ENCODE measurements around the gene PDE1C. TPM values are rescaled to one million over a fixed set of nuclear protein-coding genes. Genes with fewer than 3 reads are reported as not detected.
"Not testable (repeated sequence)": the region's sequence is repeated elsewhere in the genome, so short reads cannot be mapped to it uniquely, and the experiment has no call there.

PDE1C gene
- total RNA-seq, 3 donors from 2014 or later (not counting 1 experiment from before 2014, with no cell fraction given) = not detected

- H3K9me3 ChIP-seq (ENCODE audit: control insufficient read depth, insufficient read depth, low read length) = no peaks in the 10 kb centered on the region
- H3K4me3 Mint-ChIP-seq = no peak overlapping the region
- H3K36me3 Mint-ChIP-seq = peaks cover 3% of the 10 kb centered on the region
- H3K9me3 Mint-ChIP-seq = peaks cover 3 to 4% of the 10 kb centered on the region in 2 donors
- H3K4me1 ChIP-seq (ENCODE audit: control insufficient read depth, insufficient read depth, low read length) = no peaks in the 10 kb centered on the region
- no peaks in the 10 kb centered on the region for H3K36me3 ChIP-seq (ENCODE audit: control insufficient read depth, insufficient read depth, low read length)
- no peak for ATAC-seq
- no peaks in the 10 kb centered on the region for H3K4me1 Mint-ChIP-seq
- H3K27ac Mint-ChIP-seq = no peak overlapping the region
- TF ChIP-seq CTCF (IDR thresholded peaks at IDR 0.05) = no peak
- intact Hi-C loops (cut with micrococcal nuclease) = no loop called here
- DNase-seq = no peak
- 79% methylated on average over 3 of the region's 5 CpGs for WGBS (ENCODE audit: insufficient coverage)
- H3K4me3 ChIP-seq (ENCODE audit: low read length) = no peak overlapping the region
- H3K27ac ChIP-seq (ENCODE audit: low read length) = no peak overlapping the region
- H3K27me3 Mint-ChIP-seq (ENCODE audit: low read depth in 2 of 2) = no peaks in the 10 kb centered on the region
- H3K27me3 ChIP-seq (ENCODE audit: control insufficient read depth, insufficient read depth, low read length) = no peaks in the 10 kb centered on the region
Measured at GRCh38 chr7:31850066-31850465, 220.1 kb downstream of the PDE1C start.

- 94% methylated on average over 2 of the region's 4 CpGs for WGBS (ENCODE audit: insufficient coverage)
Measured at GRCh38 chr7:31835471-31835870, 234.7 kb downstream of the PDE1C start.

GRCh38 chr7:31833625-31834024 is 236.6 kb downstream of the PDE1C start:
- ATAC-seq; intact Hi-C loops (cut with micrococcal nuclease); H3K27ac Mint-ChIP-seq; H3K36me3 Mint-ChIP-seq; DNase-seq; H3K4me3 ChIP-seq (ENCODE audit: low read length); H3K9me3 ChIP-seq (ENCODE audit: control insufficient read depth, insufficient read depth, low read length); H3K4me1 Mint-ChIP-seq; H3K4me1 ChIP-seq (ENCODE audit: control insufficient read depth, insufficient read depth, low read length); H3K4me3 Mint-ChIP-seq; H3K27ac ChIP-seq (ENCODE audit: low read length); H3K27me3 Mint-ChIP-seq (ENCODE audit: low read depth in 2 of 2); H3K27me3 ChIP-seq (ENCODE audit: control insufficient read depth, insufficient read depth, low read length); H3K36me3 ChIP-seq (ENCODE audit: control insufficient read depth, insufficient read depth, low read length): not testable (repeated sequence)
- peaks cover 8 to 11% of the 10 kb centered on the region in 2 donors for H3K9me3 Mint-ChIP-seq
- 68% methylated on average over 3 of the region's 3 CpGs for whole genome bisulfite sequencing (ENCODE audit: insufficient coverage)

More at GRCh38 chr7:31835471-31835870, 234.7 kb downstream of the PDE1C start:
- Histone ChIP-seq H3K36me3 (ENCODE audit: control insufficient read depth, insufficient read depth, low read length) (no peaks in the 10 kb centered on the region), H3K4me3 (ENCODE audit: low read length) (no peak overlapping the region), H3K27ac (ENCODE audit: low read length) (no peak overlapping the region), H3K9me3 (ENCODE audit: control insufficient read depth, insufficient read depth, low read length) (no peaks in the 10 kb centered on the region), H3K4me1 (ENCODE audit: control insufficient read depth, insufficient read depth, low read length) (no peaks in the 10 kb centered on the region), H3K27me3 (ENCODE audit: control insufficient read depth, insufficient read depth, low read length) (no peaks in the 10 kb centered on the region)
- H3K4me1 Mint-ChIP-seq = no peaks in the 10 kb centered on the region
- no peak for ATAC-seq
- H3K9me3 Mint-ChIP-seq = peaks cover 9 to 11% of the 10 kb centered on the region in 2 donors
- no peak for TF ChIP-seq CTCF (IDR thresholded peaks at IDR 0.05)
- intact Hi-C loops (cut with micrococcal nuclease) = no loop called here
- no peaks in the 10 kb centered on the region for H3K36me3 Mint-ChIP-seq
- no peaks in the 10 kb centered on the region for H3K27me3 Mint-ChIP-seq (ENCODE audit: low read depth in 2 of 2)
- no peak for DNase-seq
- no peak overlapping the region for H3K27ac Mint-ChIP-seq
- H3K4me3 Mint-ChIP-seq = no peak overlapping the region

GRCh38 chr7:31828520-31828919 is 241.7 kb downstream of the PDE1C start:
- H3K4me1 ChIP-seq (ENCODE audit: control insufficient read depth, insufficient read depth, low read length) = no peaks in the 10 kb centered on the region
- no peak for DNase-seq
- Mint-ChIP-seq H3K36me3 (no peaks in the 10 kb centered on the region), H3K9me3 (peaks cover 12% of the 10 kb centered on the region in 2 donors), H3K4me3 (no peak overlapping the region), H3K4me1 (no peaks in the 10 kb centered on the region), H3K27ac (no peak overlapping the region), H3K27me3 (ENCODE audit: low read depth in 2 of 2) (peaks cover 0 to 2% of the 10 kb centered on the region in 2 donors)
- no peak for TF ChIP-seq CTCF (IDR thresholded peaks at IDR 0.05)
- ATAC-seq = no peak
- H3K36me3 ChIP-seq (ENCODE audit: control insufficient read depth, insufficient read depth, low read length) = no peaks in the 10 kb centered on the region
- no peaks in the 10 kb centered on the region for H3K9me3 ChIP-seq (ENCODE audit: control insufficient read depth, insufficient read depth, low read length)
- H3K4me3 ChIP-seq (ENCODE audit: low read length) = no peak overlapping the region
- intact Hi-C loops (cut with micrococcal nuclease) = no loop called here
- H3K27me3 ChIP-seq (ENCODE audit: control insufficient read depth, insufficient read depth, low read length) = no peaks in the 10 kb centered on the region
- H3K27ac ChIP-seq (ENCODE audit: low read length) = no peak overlapping the region

Measured in natural killer cell (primary cell).